HG03045 (cell line): Measurements from ENCODE around the gene TSPAN14.

Experiments used
- ATAC-seq: cut with Tn5 transposase; IDR thresholded peaks from one replicate; pipeline ENCODE4 v1.9.1; 2021; ENCODE audit warnings: mild to moderate bottlenecking, moderate library complexity; ENCODE audit not compliant: unreplicated experiment

TSPAN14 gene

DNA sequence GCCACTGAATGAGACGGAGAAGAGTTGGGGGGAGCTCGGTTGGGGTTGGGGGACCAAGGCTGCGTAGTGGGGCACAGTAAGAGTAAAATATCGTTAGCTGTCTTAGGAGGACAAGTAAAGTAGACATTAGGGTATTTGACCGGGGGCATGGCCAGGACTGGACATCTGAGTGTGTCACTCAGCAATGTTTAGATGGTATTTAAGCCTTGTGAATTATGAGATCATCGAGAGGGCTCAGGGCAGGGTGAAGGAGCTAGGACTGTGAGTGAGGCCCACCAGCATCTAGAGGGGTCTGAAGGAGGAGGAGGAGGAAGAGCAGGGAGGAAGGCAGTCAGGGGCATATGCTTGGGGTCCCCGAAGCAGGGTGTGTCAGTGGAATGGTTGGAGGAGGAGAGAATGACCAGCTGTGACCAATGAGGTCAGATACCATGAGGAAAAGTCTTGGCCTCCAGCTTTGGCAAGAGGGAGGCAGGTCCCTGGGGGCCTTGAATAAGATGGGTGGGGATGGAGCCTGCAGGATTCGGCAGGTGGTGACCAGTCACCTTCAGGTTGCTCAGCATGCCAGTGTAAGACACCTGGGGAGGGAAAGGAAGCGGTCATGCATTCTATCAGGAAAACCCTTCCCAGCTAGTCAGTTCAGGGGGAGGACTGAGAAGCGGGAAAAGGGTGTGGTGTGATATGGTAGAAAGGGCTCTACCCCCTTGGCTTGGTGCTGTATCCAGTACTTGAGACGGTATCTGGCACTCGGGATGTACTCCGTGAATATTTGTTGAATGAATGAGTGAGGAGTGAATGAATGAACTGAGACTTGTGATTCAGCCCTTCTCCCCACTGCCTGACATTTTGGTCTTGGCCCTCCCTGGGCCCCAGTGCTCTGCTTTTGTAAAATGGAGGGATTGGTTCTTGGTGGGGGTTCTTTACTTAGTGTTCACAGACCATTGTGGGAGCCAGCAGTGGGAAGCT is 48.8 kb downstream of the TSPAN14 start:
- no peak for ATAC-seq

DNA sequence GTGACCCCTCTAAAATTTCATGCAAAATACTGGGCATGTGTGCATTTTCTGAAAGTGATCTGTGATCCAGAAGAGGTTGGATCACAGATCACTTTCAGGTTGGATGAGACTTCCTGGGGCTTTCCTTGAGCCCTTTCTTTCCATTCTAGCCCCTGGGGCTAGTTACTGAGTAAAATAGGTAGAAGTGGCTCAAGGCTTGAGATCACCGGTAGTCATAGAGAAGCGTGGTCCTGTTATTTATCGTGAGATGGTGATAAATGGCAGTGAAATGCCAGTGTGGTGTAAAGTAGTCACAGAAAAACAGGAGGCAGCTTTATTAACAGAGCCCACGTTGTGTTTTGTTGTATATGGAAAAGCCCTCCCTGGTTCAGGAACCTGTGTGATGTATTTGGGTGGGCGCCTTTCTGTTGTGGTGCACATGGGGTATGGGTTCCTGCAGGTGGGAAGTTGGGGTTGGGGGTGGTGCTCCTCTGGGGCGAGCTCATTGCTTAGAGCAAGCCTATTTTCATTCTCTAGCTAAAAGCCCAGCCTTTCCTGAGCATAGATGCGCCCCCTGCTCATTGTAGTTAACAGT is 49.6 kb downstream of the TSPAN14 start:
- ATAC-seq: no peak

DNA sequence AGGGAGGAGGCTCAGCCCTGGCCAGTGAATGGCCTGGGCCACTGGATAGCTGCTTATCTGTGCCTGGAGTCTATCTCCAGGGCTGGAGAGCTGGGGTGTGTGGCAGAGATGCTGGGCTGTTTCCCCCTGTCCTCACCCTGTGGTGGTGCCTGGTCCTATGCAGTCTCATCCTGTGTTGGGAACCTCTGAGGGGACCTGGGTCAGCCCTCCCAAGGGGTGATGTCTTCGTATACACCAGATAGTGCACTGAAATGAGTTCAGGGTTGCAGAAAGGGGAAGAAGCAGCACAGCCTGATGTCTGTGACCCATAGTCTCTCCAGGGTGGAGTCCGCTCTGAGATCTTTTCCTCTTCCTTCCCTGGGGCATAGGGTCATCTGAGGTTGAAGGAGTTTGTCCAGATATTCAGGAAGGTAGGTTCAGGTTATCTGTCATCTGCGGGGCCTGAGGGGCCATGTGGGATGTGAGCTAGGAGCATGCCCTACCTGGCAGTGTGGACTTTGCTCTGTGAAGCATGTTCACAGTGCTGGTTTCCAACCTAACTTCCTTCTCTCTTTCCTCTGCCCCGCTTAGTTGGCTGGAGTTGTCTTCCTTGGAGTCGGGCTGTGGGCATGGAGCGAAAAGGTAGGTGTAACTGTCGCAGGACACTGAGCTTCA is 50.2 kb downstream of the TSPAN14 start:
- no peak for ATAC-seq

DNA sequence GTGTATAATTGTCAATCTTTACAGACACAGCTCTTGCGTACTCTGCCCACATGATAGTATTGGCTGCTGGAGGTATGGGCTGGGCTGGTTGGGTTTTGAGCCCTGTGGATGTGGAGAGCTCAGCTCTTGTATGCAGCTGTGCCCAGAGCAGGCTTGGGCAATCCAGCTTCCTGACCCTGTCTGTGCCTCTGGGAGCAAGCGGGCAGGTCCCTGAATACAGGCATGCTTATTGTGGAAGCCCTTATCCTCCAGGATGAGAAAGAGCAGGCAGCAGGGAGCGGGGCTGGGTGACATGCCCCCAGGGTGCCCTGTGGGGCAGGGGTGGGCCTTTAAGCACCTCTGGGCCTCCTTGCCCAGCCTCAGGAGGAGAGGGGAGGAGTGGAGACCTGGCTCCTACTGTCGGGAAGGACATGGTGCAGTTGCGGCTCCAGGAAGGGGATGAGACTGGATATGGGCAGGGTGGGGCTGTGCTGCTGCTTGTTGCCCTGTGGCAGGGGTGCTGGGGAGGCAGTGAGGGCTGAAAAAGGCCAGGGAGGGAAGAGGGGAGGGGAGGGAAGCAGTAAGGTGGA is 50.9 kb downstream of the TSPAN14 start:
- no peak for ATAC-seq

DNA sequence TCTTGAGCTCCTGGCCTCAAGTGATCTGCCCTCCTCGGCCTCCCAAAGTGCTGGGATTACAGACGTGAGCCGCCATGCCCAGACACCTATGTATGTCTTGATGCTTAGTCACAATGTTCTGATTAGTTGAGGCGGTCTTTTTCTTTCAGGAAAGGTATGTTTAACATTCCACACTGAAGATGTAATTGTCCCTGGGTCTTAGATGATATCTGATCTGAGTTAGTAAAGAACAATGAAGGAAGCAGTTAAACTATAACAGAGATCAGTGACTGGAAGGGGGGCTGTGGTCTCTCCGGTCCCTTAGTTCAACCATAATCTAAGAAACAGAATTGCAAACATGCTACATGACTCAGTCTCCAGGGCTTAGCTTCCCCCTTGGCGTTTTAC is 52.1 kb downstream of the TSPAN14 start:
- ATAC-seq: no peak

DNA sequence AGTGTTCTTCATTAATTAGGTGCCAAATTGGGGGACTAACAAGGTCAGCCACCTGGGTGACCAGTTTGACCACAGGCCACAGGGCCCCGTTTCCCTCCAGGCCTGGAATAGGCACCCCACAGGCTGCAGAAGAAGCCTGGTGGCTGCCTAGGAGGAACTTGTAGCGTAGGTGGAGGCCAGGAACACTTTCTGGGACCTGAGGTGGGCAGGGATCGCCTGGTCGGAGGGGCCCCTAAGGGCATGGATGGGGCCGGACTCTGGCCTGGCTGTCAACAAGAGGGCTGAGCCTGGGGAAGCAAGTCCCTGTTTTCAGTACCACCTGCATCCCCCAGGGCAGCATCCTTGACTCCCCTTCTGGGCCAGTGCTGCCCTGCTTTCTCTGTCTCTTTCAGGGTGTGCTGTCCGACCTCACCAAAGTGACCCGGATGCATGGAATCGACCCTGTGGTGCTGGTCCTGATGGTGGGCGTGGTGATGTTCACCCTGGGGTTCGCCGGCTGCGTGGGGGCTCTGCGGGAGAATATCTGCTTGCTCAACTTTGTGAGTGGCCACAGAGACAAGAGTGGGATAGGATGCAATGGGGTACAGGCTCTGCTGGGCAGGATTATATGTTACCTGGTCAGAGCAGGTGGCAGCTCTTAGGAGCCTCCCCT is 52.9 kb downstream of the TSPAN14 start:
- no peak for ATAC-seq

DNA sequence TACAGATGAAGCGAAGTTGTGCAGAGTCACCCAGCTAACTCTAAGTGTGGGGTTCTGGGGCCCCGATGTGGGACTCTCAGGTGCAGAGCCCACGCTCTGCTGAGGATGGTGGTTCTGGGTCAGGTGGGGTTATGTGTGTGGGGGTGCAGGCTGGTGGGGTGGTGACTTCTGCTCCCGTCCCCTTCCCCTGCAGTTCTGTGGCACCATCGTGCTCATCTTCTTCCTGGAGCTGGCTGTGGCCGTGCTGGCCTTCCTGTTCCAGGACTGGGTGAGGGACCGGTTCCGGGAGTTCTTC is 54.9 kb downstream of the TSPAN14 start:
- ATAC-seq: no peak

DNA sequence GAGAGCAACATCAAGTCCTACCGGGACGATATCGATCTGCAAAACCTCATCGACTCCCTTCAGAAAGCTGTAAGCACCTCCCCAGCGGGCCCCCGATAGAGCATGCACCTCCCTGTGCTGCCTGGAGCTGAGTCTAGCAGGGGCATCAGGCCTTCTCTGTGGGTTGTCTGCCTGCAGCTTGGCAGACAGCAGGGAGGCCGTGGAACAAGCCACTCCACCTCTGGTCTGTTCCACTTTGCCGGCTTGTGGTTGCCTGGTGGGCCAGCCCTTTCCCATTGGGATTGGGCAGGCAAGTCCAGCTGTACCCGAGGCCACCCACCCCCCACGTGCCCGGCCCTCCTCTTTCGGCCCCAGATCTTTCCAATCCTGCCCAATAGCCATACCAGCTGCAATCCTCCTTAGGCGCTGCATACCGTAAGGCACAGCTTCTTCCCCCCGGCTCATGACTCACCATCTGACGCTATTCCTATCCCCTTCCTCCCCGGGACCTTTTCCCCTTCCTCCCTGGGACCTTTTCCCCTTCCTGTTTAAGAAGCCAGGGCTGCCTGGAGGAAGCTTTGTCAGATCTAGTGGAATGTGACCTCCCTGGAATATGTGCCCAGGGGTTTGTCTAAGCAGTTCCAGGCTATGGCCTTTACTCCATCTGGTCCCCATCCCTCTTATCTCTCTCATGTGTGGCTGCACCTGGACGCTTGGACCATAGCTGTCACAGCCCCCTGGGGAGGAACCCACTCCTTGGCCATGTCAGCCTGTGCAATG is 55.5 kb downstream of the TSPAN14 start:
- ATAC-seq: no peak

DNA sequence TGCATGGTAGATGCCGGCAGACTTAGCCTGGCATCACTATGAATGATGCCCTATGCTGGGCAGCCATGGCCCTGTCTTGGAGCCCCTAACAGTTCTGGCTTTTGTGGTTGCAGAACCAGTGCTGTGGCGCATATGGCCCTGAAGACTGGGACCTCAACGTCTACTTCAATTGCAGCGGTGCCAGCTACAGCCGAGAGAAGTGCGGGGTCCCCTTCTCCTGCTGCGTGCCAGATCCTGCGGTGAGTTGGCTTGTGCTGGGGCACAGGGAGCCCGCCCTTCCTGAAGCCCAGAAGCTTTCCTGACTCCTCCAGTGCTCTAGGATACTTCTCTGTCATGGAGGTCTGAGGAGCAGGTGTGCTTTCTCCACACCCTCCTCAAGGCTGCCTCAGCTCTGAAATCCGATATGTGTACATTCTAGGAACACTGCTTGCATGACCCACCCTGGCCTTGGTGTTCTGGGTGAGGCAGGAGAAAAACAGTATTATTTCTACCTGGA is 58.0 kb downstream of the TSPAN14 start:
- ATAC-seq: no peak

DNA sequence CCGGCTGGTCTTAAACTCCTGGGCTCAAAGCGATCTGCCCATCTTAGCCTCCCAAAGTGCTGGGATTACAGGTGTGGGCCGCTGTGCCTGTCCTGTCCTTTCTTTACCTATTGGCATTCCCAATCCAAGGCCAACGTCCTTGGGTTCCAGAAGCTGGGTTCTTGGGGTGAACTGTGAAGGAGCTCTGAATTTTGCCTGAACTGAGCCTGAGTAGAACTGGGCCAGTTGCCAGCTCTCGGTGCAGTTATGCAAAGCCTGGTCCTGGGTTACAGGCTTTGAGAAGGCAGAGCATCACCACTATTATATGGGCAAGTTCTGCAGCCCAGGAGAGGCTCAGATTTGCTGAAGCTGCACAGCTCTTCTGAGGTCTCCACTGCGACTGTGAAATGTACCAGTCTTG is 59.0 kb downstream of the TSPAN14 start:
- ATAC-seq: no peak

DNA sequence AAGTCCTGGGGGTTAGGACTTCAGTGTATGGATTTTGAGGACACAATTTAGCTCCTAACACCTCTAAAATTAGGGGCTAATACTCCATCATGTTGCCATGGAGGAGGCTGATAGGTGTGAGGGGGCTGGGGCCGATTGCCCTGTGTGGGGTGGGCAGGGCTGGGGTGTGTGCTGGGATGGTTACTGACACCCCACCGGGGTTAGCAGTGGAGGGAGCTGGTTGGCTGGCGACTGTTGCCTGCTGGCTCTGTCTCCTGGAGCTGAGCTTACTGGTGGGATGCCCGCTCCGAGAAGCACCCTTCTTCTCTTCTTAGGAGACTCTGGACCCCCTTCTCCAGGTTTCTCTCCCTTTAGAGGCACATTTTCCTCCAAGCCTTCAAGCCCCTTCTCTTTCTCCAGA is 61.4 kb downstream of the TSPAN14 start:
- ATAC-seq: no peak

DNA sequence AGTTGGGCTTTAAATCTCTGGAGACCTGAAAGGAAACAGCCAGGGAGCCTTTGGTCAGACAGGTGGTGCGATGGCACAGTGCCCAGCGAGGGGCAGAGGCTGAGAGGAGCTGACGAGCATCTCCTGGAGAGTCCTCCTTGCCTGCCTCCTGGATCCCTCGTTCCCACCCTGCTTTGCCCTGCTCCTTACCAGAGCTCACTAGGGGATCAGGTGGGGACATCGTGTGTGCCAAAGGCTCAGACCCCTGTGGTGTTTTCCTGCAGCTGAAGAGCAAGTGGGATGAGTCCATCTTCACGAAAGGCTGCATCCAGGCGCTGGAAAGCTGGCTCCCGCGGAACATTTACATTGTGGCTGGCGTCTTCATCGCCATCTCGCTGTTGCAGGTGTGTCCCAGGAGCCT is 61.8 kb downstream of the TSPAN14 start:
- no peak for ATAC-seq

DNA sequence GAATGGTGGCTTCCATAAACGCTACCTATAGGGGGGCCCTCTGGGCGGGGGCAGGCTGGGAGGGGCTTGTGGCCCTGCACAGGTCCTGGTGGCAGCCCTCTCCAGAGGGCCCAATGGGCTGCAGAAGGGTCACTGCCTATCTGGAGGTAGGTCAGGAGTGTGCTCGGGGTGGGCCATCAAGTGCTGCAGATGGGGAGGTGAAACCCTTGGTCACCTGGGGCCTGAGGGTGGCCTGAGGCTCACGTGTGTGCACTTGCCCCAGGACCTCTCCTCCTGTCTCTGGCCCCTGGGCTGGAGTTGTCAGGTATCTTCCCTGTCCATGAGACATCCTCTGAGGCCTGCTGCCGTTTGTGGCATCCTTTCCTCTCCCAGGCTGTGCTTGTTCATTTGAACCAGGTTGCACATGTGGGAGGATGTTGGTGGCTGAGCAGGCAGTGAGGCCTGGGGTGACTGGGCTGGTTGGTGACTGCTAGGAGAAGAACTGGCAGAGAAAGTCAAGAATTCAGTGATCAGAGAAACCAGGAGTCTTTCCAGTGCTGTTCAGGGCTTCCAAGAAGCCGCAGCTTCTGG is 62.5 kb downstream of the TSPAN14 start:
- ATAC-seq: no peak

DNA sequence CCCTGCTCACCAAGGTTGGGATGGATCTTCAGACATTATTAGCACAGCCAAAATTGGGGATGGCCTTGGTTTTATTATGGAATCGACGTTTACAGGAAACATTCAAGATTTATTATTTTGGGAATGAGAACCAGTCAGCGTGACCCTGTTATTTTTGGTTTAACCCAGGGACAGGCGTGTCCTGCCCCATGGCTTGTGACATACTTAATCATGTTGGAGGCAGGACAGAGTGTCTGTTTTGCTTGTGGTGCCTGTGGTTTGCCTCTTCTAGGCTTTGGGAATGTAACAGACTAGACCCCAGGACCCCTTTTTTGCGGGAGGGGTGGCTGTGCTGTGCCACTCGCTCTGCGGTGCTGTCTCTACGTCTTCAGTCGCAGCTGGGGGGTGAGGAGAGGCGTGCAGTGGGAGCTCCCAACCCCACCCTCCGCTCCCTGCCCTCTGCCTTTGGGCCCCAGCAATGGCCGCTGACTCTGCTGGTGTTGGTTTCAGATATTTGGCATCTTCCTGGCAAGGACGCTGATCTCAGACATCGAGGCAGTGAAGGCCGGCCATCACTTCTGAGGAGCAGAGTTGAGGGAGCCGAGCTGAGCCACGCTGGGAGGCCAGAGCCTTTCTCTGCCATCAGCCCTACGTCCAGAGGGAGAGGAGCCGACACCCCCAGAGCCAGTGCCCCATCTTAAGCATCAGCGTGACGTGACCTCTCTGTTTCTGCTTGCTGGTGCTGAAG is 63.5 kb downstream of the TSPAN14 start:
- no peak for ATAC-seq

DNA sequence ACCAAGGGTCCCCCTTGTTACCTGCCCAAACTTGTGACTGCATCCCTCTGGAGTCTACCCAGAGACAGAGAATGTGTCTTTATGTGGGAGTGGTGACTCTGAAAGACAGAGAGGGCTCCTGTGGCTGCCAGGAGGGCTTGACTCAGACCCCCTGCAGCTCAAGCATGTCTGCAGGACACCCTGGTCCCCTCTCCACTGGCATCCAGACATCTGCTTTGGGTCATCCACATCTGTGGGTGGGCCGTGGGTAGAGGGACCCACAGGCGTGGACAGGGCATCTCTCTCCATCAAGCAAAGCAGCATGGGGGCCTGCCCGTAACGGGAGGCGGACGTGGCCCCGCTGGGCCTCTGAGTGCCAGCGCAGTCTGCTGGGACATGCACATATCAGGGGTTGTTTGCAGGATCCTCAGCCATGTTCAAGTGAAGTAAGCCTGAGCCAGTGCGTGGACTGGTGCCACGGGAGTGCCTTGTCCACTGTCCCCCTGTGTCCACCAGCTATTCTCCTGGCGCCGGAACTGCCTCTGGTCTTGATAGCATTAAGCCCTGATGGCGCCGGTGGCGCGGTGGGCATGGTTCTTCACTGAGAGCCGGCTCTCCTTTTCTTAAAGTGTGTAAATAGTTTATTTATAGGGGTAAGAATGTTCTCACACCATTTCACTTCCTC is 64.2 kb downstream of the TSPAN14 start:
- ATAC-seq: no peak

DNA sequence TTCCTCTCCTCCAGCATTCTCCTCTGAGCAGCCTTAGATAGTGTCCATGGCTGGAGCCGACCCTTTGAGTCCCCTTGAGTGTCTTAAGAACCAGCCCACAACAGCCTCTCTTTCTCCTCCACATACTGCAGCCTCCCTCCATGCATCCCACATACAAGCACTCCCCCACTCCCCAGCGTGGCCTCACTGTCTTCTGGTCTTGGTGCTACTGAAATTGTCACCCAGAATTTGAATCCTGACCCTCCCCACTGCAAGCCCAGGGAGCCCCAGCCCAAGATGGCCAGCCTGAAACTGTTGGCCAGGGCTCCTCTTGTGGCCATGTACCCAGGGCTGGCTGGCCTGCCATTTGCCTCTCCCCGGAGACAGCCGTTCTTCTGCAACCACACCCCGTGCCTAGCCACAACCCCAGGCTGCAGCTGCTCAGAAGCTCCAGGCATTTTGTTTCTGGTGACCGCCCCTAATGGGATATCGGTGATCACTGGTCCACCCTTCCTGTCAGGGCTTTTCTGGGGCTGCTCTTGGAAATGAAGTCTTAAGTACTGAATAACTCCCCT is 64.8 kb downstream of the TSPAN14 start:
- ATAC-seq: no peak

DNA sequence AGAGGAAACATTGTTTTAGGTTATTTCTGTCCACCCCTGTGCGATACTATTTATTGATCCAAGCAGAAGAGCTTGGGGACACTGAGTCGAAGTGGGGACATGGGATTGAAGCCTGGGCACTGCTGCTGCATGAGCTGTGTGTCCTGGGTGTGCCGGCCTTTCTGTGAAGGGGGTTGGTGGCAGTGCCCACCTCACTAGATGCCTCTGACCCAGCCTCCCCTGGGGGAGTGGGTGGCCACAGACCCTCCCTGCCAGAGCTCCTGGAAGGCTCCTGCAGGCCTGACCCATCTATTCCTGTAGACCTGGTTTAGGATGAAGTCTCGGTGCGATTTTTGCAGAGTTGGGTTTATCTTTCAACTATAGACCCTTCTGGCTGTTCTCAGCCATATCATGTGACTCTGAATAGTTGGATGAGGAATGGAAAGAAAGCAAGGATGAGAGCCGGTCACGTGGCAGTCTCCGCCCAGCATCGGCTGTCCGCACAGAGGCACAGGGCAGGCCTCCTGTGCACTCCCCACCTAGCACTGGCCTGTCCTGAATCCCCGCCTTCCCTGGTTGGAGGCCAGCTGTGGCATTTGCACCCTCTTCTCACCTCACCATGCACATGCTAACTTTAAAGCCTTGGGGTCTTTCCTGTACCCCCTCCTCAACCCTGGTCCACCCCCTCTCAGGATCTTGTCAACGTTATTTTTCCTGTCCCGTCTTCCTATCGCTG is 66.0 kb downstream of the TSPAN14 start:
- ATAC-seq: no peak
